SK-N-SH treated with all-trans-retinoic acid at 6 μM for 48 hours (cell line): Measurements from ENCODE around the gene ABR.

Experiments used
- ATAC-seq: fragments of 200-7000 bp; cut with Tn5 transposase; 3 replicates; pipeline ENCODE4 v1.9.1; 2020; ENCODE audit warnings: mild to moderate bottlenecking, moderate library complexity
- ARNTL ChIP-seq: fragments of 450-650 bp; formaldehyde crosslinking; IDR thresholded peaks from 2 replicates; pipeline ENCODE4 v1.5.0; 2020; ENCODE audit warnings: low read depth, mild to moderate bottlenecking, moderate library complexity, borderline replicate concordance
- BACH2 ChIP-seq: fragments of 250-450 bp; sonication (Bioruptor Pico); IDR thresholded peaks from 2 replicates; pipeline ENCODE4 v1.9.0; 2021; ENCODE audit warnings: mild to moderate bottlenecking, borderline replicate concordance
- CREB5 ChIP-seq: fragments of 250-450 bp; sonication (Bioruptor Pico); IDR thresholded peaks from 2 replicates; pipeline ENCODE4 v1.5.1; 2020; ENCODE audit warnings: low read depth, mild to moderate bottlenecking, moderate library complexity
- CSDC2 ChIP-seq: fragments of 250-450 bp; sonication (Bioruptor Pico); IDR thresholded peaks from 2 replicates; pipeline ENCODE4 v1.5.0; 2020; ENCODE audit warnings: mild to moderate bottlenecking, moderate library complexity
- CSRNP3 ChIP-seq: fragments of 250-450 bp; sonication (Bioruptor Pico); IDR thresholded peaks from 2 replicates; pipeline ENCODE4 v1.5.1; 2021; ENCODE audit warnings: mild to moderate bottlenecking, moderate library complexity
- ESRRG ChIP-seq: fragments of 250-450 bp; sonication (Bioruptor Pico); IDR thresholded peaks from 2 replicates; pipeline ENCODE4 v1.6.1; 2021; ENCODE audit warnings: mild to moderate bottlenecking
- GLIS3 ChIP-seq: fragments of 250-450 bp; sonication (Bioruptor Pico); IDR thresholded peaks from 2 replicates; pipeline ENCODE4 v1.5.0; 2020; ENCODE audit warnings: mild to moderate bottlenecking, moderate library complexity
- ISL1 ChIP-seq: fragments of 250-450 bp; sonication (Bioruptor Pico); IDR thresholded peaks from 2 replicates; pipeline ENCODE4 v2.1.2; 2022; ENCODE audit warnings: mild to moderate bottlenecking, moderate library complexity
- OSR1 ChIP-seq: fragments of 250-450 bp; sonication (Bioruptor Pico); IDR thresholded peaks from 2 replicates; pipeline ENCODE4 v1.8.0; 2022; ENCODE audit warnings: moderate library complexity, mild to moderate bottlenecking, inconsistent platforms
- PATZ1 ChIP-seq: fragments of 250-450 bp; sonication (Bioruptor Pico); IDR thresholded peaks from 2 replicates; pipeline ENCODE4 v1.8.0; 2020; ENCODE audit warnings: mild to moderate bottlenecking, moderate library complexity, borderline replicate concordance
- POU6F1 ChIP-seq: fragments of 250-450 bp; sonication (Bioruptor Pico); IDR thresholded peaks from 2 replicates; pipeline ENCODE4 v1.8.0; 2021; ENCODE audit warnings: low read depth, mild to moderate bottlenecking, moderate library complexity, borderline replicate concordance
- PPARA ChIP-seq: fragments of 250-450 bp; sonication (Bioruptor Pico); IDR thresholded peaks from 2 replicates; pipeline ENCODE4 v1.5.0; 2020; ENCODE audit warnings: mild to moderate bottlenecking, borderline replicate concordance
- RARB ChIP-seq: fragments of 250-450 bp; sonication (Bioruptor Pico); IDR thresholded peaks from 2 replicates; pipeline ENCODE4 v1.8.0; 2021; ENCODE audit warnings: mild to moderate bottlenecking, moderate library complexity
- SNAI2 ChIP-seq: fragments of 250-450 bp; sonication (Bioruptor Pico); IDR thresholded peaks from 2 replicates; pipeline ENCODE4 v1.5.0; 2020; ENCODE audit warnings: mild to moderate bottlenecking, moderate library complexity
- TCF4 ChIP-seq: fragments of 250-450 bp; sonication (Bioruptor Pico); IDR thresholded peaks from 2 replicates; pipeline ENCODE4 v1.8.0; 2021; ENCODE audit warnings: mild to moderate bottlenecking, moderate library complexity, borderline replicate concordance
- TOX ChIP-seq: fragments of 250-450 bp; sonication (Bioruptor Pico); IDR thresholded peaks from 2 replicates; pipeline ENCODE4 v1.8.0; 2021; ENCODE audit warnings: mild to moderate bottlenecking, moderate library complexity, borderline replicate concordance
- ZC3H10 ChIP-seq: fragments of 250-450 bp; sonication (Bioruptor Pico); IDR thresholded peaks from 2 replicates; pipeline ENCODE4 v1.5.1; 2021; ENCODE audit warnings: mild to moderate bottlenecking, moderate library complexity
- ZFP3 ChIP-seq: fragments of 250-450 bp; sonication (Bioruptor Pico); IDR thresholded peaks from 2 replicates; pipeline ENCODE4 v1.5.0; 2020; ENCODE audit warnings: mild to moderate bottlenecking, moderate library complexity
- ZFP30 ChIP-seq: fragments of 450-650 bp; formaldehyde crosslinking; IDR thresholded peaks from 2 replicates; pipeline ENCODE4 v1.5.0; 2022; ENCODE audit warnings: mild to moderate bottlenecking, moderate library complexity
- ZNF565 ChIP-seq: fragments of 450-650 bp; formaldehyde crosslinking; conservative IDR thresholded peaks from 2 replicates; pipeline ENCODE4 v1.5.0; 2020; ENCODE audit warnings: low read depth, mild to moderate bottlenecking, moderate library complexity
- ZNF70 ChIP-seq: fragments of 450-650 bp; formaldehyde crosslinking; IDR thresholded peaks from 2 replicates; pipeline ENCODE4 v1.5.0; 2020; ENCODE audit warnings: mild to moderate bottlenecking, moderate library complexity
- ZNF8 ChIP-seq: fragments of 450-650 bp; formaldehyde crosslinking; IDR thresholded peaks from 2 replicates; pipeline ENCODE4 v1.5.0; 2020; ENCODE audit warnings: mild to moderate bottlenecking, moderate library complexity

ABR gene

GRCh38 chr17:965311-965989 is 214.3 kb downstream of the ABR start:
- TF ChIP-seq CREB5 (CRISPR knock-in tag) (no peak), SNAI2 (CRISPR knock-in tag) (no peak), RARB (CRISPR knock-in tag) (no peak), ZNF8 (CRISPR knock-in tag) (no peak), ZFP30 (no peak), ARNTL (CRISPR knock-in tag) (no peak), PATZ1 (CRISPR knock-in tag) (no peak), ZNF70 (CRISPR knock-in tag) (no peak), ZNF565 (no peak), TCF4 (CRISPR knock-in tag) (no peak), ZFP3 (CRISPR knock-in tag) (no peak), POU6F1 (CRISPR knock-in tag) (no peak), PPARA (CRISPR knock-in tag) (no peak), ESRRG (CRISPR knock-in tag) (no peak), OSR1 (CRISPR knock-in tag) (no peak), ZC3H10 (CRISPR knock-in tag) (no peak), CSDC2 (CRISPR knock-in tag) (no peak), CSRNP3 (no peak), ISL1 (no peak), GLIS3 (CRISPR knock-in tag) (no peak)
- TF ChIP-seq, all 23 proteins: peak for 0
- peak; percentile 24 for ATAC-seq

- ATAC-seq, result peak; percentile 29; the same call in 2 of the 3 replicates
- TF ChIP-seq POU6F1 (CRISPR knock-in tag) (no peak), ZFP30 (no peak), RARB (CRISPR knock-in tag) (no peak), ZC3H10 (CRISPR knock-in tag) (no peak), BACH2 (no peak), CSRNP3 (no peak), ARNTL (CRISPR knock-in tag) (no peak), GLIS3 (CRISPR knock-in tag) (no peak)
- TF ChIP-seq, all 23 proteins: peak for 0
Observed at GRCh38 chr17:964876-965275, 214.9 kb downstream of the ABR start.

- TF ChIP-seq ZFP30 (no peak), TOX (CRISPR knock-in tag) (no peak), GLIS3 (CRISPR knock-in tag) (no peak), ISL1 (no peak), RARB (CRISPR knock-in tag) (no peak), OSR1 (CRISPR knock-in tag) (no peak), CSRNP3 (no peak), POU6F1 (CRISPR knock-in tag) (no peak), ZFP3 (CRISPR knock-in tag) (no peak)
- TF ChIP-seq, all 23 proteins: peak for 0
- ATAC-seq, result no peak
Observed at GRCh38 chr17:962670-963069, 217.1 kb downstream of the ABR start.
